GM18868 (cell line): Measurements from ENCODE around the gene DDX39A.
A peak's percentile ranks its signal among the peaks of the same experiment; 100 is the strongest.
"Not testable (repeated sequence)": the region's sequence is repeated elsewhere in the genome, so short reads cannot be mapped to it uniquely, and the experiment has no call there.

Experiments
- ATAC-seq: cut with Tn5 transposase; IDR thresholded peaks from one replicate; pipeline ENCODE4 v1.9.1; 2021; ENCODE audit warnings: mild to moderate bottlenecking, moderate library complexity; ENCODE audit not compliant: unreplicated experiment

The DDX39A gene

GRCh38 chr19:14409146-14410023 lies 9.8 kb downstream of the DDX39A start:
- no peak for ATAC-seq

DNA sequence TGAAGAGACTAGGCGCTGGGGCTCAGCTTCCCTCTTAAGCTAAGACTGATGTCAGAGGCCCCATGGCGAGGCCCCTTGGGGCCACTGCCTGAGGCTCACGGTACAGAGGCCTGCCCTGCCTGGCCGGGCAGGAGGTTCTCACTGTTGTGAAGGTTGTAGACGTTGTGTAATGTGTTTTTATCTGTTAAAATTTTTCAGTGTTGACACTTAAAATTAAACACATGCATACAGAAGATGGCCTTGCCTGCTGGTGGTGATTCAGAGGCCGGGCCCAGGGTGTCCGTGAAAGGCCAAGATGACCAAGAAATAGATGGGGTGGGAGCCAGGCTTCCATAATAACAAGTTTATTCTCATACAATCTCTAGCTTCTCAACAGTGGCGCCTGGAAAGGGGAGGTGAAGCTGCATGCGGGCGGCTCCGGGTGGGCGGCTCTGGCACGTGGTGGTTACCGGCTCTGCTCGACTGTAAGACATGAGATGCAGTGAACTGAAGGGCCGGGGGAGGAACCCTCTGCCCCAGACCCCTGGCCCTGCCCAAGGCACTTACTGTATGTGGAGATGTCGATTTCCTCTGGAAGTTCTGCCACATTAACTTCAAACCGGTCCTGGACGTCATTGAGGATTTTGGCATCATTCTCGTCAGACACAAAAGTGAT lies 10.5 kb downstream of the DDX39A start:
- no peak for ATAC-seq

DNA sequence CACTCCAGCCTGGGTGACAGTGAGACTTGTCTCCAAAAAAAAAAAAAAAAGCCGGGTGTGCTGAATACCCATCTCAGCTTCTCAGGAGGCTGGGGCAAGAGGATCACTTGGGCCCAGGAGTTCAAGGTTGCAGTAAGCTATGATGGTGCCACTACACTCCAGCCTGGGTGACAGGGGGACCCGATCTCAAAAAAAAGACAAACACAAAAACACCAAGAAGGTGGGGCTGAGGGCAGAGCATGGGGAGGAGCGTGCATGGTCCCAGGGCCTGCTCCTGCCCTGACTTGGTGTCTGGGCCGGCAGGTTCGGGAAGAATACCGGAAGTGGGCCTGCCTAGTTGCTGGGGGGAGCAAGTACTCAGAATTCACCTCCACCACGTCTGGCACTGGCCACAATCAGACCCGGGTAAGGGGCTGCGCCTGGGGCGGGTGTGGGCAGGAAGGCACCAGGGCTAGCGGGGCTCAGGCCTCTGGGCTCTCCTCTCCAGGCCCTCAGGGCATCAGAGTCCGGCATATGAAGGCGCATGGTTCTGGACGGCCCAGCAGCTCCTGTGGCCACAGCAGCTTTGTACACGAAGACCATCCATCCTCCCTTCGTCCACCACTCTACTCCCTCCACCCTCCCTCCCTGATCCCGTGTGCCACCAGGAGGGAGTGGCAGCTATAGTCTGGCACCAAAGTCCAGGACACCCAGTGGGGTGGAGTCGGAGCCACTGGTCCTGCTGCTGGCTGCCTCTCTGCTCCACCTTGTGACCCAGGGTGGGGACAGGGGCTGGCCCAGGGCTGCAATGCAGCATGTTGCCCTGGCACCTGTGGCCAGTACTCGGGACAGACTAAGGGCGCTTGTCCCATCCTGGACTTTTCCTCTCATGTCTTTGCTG lies 11.3 kb downstream of the DDX39A start:
- ATAC-seq = no peak

- ATAC-seq = no peak
Observed at GRCh38 chr19:14406645-14407401, 12.3 kb downstream of the DDX39A start.

DNA sequence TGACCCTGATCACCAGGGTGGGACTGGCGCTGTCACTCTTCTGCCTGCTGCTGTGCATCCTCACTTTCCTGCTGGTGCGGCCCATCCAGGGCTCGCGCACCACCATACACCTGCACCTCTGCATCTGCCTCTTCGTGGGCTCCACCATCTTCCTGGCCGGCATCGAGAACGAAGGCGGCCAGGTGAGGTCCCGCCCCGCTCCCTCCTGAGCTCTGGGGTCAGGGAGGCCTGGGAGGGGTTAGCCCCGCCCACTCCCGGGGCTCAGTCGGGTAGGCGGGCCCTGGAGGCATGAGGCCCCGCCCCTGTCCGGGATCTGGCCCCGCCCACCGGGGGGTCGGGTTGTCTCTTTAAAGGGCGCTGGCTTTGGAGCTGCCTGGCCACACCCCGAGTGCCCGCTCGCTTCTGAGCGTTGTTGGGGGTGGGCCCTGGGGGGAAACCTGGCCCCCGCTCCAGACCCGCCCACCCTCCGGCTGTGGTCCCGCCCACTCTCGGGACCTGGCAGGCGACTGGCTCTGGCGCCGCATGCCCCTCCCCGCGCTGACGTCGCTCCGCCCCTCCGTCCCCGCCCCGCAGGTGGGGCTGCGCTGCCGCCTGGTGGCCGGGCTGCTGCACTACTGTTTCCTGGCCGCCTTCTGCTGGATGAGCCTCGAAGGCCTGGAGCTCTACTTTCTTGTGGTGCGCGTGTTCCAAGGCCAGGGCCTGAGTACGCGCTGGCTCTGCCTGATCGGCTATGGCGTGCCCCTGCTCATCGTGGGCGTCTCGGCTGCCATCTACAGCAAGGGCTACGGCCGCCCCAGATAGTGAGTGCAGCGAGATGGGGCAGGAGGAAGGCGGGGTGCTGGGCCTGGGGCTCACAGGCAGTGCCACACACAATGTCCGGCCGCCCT lies 13.1 kb downstream of the DDX39A start:
- ATAC-seq = peak; percentile 59

GRCh38 chr19:14405380-14405757 lies 13.8 kb downstream of the DDX39A start:
- ATAC-seq = no peak

DNA sequence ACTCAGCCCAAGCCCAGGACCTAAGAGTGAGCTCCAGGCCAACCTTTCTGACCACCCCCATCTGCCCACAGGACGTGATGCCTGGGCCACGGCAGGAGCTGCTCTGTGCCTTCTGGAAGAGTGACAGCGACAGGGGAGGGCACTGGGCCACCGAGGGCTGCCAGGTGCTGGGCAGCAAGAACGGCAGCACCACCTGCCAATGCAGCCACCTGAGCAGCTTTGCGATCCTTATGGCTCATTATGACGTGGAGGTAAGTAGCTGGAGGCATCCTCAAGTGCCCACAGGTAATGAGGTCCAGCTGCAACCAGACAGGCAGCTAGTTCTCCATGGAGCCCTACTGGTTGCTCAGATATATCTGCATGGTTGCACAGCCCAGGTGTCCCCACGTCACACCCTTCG lies 14.8 kb downstream of the DDX39A start:
- no peak for ATAC-seq

DNA sequence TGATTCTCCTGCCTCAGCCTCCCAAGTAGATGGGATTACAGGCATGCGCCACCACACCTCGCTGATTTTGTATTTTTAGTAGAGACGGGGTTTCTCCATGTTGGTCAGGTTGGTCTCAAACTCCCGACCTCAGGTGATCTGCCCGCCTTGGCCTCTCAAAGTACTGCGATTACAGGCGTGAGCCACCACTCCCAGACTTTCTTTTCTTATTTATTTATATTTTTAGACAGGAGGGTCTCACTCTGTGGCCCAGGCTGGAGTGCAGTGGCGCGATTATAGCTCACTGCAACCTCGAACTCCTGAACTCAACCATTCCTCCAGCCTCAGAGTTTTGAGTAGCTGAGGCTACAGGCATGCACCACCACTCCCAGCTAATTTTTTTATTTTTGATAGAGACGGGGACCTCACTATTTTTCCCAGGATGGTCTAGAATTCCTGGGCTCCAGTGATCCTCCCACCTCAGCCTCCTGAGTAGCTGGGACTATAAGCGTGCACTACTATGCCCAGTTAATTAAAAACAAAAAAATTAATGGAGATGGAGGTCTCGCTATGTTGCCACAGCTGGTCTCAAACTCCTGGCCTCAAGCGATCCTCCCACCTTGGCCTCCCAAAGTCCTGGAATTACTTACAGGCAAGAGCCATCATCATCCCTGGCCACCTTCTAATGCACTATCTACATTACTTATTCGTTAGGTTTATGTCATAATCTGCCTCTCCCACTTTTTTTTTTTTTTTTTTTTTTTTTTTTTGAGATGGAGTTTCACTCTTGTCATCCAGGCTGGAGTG lies 15.8 kb downstream of the DDX39A start:
- not testable (repeated sequence) for ATAC-seq

DNA sequence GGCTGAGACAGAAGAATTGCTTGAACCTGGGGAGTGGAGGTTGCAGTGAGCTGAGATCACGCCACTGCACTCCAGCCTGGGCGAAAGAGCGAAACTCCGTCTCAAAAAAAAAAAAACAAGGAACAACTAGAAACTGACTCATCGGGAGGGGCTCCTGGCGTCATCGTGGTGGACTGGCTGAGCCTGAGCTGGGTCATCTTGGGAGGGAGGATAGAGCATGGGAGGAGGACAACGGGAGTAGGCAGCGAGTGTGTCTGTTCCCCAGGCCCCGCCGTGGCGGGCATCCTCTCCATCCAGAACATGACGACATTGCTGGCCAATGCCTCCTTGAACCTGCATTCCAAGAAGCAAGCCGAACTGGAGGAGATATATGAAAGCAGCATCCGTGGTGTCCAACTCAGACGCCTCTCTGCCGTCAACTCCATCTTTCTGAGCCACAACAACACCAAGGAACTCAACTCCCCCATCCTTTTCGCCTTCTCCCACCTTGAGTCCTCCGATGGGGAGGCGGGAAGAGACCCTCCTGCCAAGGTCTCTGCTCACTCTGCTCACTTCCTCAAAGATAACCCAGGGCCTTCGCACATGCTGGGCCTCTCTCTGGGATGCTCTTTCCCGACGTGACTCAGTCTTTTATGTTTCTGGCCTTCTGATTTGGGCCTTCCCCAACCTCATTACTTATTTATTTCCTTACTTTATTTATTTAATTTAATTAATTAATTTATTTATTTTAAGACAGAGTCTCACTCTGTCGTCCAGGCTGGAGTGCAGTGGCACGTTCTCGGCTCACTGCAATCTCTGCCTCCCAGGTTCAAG lies 16.6 kb downstream of the DDX39A start:
- ATAC-seq = no peak

DNA sequence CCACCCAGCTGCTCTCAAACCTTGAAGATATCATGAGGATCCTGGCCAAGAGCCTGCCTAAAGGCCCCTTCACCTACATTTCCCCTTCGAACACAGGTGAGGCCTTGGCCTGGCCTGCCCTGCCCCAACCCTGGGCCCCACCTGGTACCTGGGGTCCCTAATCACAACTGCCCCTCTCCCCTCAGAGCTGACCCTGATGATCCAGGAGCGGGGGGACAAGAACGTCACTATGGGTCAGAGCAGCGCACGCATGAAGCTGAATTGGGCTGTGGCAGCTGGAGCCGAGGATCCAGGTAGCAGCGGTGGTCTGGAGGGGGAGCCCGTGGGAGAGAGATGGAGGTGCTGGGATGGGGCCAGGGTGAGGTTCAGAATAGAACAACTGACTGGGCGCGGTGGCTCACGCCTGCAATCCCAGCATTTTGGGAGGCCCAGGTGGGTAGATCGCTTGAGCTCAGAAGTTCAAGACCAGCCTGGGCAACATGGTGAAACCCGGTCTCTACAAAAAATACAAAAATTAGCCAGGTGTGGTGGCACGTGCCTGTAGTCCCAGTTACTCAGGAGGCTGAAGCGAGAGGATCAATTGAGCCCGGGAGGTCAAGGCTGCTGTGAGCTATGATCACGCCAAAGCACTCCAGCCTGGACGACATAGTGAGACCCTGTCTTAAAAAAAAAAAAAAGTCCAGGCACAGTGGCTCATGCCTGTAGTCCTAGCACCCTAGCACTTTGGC lies 17.5 kb downstream of the DDX39A start:
- ATAC-seq = no peak

DNA sequence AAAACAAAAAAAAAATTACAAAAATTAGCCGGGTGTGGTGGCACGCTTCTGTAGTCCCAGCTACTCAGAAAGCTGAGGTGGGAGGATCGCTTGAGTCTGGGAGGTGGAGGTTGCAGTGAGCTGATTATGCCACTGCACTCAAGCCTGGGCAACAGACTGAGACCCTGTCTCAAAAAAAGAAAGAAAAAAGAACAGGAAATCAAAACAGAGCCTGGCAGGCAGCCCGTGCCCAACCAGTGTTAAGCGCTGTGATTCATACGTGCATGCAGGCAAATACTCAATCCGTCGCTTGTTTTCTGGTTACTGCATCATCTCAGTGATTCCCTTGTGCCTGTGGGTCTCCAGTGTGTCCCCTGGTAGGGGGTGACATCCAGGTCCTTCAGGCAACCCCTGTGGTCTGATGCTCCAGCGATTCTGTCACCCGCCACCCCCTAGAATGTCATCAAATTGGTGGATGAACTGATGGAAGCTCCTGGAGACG lies 18.1 kb downstream of the DDX39A start:
- no peak for ATAC-seq

DNA sequence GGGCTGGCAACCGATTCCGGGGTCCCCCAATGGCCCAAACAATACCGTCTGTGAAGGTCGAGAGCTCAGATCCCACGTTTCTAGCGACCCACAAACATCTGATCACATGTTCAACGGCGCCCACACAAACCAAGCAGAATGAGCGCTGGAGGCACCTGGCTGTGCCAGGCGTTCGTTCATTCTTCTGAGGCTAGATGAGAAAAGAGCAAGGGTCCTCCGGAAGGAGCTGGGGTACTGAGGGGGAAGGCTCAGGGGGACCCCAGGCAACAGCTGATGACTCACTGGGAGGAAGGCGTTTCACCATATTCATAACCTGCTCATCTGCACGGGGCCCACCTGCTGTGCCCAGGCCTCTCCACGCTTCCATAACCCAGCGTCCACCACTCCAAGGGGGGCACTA lies 22.0 kb downstream of the DDX39A start:
- not testable (repeated sequence) for ATAC-seq

DNA sequence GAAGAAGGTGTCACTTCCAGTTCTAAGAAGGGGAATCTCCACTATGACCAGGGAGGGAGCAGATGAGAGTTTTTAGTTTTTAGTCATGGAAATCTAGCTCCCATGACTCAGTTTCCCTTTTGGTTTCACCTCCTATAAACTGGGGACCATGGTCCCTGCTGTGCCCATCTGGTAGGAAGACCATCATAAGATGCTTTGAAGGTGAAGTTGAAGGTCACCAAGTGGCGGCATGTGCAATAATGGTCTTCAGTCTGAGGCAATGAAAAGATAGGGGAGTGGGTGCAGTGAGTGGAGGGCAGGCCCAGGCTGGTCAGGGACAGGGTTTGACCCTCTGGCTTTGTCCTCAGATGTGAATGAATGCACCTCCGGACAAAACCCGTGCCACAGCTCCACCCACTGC lies 22.4 kb downstream of the DDX39A start:
- not testable (repeated sequence) for ATAC-seq

GRCh38 chr19:14395710-14396336 lies 23.3 kb downstream of the DDX39A start:
- ATAC-seq = no peak

DNA sequence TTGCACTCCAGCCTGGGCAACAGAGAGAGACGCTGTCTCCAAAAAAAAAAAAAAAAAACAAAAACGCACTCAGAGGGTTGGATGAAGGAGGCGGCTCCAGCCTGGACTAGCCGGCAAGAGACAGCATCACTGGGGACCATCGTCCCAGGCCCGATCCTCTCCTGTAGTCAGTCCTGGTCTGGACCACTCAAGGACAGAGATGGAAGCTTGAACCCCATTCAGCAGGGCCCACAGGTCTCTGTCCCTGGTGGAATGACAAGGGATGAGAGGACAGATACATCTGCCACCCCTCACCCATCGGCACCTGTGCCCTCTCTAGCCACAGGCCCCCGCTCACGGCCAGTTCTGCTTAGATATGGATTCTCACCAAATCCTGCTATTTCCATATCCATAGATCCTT lies 23.9 kb downstream of the DDX39A start:
- no peak for ATAC-seq

DNA sequence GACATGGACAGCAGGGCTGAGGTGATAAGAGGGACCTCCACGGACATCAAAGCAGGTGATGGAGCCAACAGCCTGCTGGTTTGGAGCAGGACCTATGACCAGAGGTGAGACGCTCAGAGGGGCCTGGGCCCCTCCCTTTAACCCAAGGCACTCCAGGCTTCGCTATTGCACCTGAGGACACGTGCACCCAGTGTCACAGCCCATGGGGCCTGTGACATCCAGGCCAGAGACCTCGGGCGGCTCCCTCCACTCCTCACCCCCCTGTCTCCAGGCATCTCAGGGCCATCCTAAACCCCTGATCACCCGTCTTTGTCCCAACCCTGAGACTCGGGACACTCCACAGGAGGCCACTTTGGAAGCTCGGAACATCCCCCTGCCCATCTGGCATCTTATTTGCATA lies 25.0 kb downstream of the DDX39A start:
- ATAC-seq = no peak

- ATAC-seq = no peak
Observed at GRCh38 chr19:14393329-14393728, 25.8 kb downstream of the DDX39A start.
